Measurements from ENCODE around the gene AP2A2.

AP2A2 gene

DNA sequence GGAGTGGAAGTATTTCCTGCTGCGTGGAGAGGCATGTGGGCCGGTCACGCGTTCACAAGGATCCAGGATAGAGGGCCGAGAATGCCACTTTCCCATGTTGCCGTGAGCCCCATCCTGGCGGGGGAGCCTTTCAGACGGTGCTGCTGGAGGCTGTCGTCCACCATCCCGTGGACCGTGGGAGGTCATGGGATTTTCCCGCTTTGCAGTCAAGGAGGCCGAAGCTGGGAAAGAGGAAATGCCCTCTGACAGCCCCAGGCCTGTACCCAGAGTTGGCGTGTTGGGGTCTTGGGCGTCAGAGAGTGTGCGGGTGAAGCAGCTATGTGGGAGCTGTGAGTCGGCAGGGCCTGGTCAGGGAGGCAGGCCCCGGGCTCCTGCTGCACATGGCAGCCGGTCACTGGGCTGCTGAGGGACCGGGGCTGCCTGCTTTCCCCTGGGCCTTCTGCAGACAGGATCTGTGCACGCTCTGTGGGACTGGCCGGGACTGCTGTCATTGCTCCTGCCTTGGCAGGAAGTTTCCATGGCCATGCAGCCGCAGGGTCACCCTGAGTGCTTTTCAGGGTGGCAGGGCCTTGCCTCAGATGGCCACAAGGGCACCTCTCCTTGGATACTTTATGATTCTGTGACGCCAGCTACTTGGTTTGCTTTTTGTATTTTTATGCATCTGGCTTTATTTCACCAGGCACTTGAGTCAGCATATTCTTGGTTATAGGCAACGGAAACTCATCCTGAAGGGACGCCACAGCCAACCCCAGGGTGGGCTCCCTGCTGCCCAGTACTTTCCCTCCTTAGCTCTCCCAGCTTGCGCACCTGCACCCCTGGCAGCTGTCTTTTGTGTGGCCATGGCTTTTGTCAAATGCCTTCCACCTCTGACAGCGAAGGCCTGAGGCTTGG lies 52.4 kb downstream of the AP2A2 start:
- no peak for DNase-seq

DNA sequence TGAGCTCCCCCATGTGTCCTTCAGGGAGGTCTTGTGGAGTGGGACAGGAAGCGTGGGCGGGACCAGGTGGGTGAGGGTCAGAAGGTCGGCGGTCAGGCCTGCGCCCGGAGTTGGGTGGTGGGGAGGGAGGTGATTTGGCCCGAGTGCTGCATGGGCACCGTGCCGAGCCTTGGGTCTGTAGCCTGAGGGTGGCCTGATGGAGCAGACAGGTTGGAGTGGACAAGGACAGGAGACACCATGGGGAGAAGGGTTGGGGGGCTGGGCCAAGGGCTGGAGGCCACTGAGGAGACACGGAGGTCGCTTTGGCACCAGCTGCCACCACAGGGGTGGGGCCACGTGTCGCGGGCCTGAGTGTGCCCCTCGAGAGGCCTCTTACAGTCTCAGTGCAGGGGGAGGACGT lies 53.1 kb downstream of the AP2A2 start:
- DNase-seq = no peak

DNA sequence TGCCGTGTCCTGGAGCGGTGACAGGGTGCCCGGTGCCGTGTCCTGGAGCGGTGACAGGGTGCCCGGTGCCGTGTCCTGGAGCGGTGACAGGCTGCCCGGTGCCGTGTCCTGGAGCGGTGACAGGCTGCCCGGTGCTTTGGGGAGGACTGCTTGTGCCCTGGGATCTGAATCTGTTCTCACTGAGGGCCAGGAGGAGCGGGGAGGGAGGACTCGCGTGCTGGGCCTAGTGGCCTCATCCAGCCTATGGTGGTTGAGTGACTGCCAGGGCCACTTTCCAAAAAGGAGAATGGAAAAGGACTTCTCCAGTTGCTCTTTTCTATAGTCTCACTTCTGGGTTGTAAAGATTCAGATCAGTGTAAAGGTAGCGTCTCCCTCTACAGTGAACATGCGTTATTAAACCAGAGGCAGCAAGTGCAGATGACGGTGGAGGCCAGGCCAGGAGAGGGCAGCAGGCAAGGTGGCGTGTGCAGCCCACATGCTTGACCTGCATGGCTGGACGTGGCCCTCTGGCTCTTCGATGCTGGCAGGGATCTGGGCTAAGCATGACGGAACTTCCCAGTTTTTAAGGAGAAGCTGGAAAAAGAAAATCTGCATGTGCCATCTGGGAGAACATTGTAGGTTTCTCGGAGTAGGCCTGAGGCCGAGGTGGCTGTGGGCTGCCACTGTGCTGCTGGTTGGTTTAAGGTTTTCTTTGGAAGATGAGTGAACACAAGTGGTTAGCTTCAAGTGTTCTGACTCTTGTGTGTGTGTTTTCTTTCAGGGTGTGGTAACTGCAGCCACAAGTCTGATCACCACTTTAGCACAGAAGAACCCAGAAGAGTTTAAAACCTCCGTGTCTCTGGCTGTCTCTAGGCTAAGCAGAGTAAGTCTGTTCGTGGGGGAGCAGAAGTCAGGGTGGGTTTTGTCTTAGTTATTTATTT lies 55.0 kb downstream of the AP2A2 start:
- no peak for DNase-seq

DNA sequence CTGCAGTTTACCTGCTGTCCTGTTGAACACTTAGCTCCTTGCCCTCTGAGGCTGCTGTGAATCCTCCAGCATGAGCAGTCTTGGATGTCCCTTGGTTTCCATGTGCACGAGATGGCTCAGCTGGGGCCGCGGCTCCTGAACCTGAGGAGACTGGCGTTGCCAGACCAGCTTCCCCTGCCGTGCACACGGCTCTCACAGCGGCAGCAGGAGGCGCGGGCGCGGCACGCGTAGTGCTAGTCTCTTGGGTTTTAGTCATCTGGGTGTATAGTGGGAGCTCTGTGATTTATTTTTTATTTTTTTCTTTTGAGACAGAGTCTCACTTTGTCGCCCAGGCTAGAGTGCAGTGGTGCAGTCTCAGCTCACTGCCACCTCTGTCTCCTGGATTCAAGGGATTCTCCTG lies 56.1 kb downstream of the AP2A2 start:
- no peak for DNase-seq

DNA sequence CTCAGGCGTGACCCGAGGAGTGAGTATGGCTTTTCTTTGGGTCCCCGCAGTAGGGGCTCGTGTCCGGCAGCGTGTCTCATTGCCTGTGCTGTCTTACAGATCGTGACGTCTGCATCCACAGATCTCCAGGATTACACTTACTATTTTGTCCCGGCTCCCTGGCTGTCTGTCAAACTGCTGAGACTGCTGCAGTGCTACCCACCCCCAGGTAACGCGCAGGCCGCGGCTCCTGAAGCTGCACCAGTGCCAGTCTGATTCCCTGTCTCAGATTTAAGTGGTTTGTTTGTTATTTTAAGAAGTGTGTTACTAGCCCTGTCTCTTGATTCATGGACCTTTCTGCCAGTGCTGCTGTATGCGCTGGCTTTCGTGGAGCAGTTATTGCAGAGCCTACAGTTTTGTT lies 58.9 kb downstream of the AP2A2 start:
- DNase-seq = no peak

DNA sequence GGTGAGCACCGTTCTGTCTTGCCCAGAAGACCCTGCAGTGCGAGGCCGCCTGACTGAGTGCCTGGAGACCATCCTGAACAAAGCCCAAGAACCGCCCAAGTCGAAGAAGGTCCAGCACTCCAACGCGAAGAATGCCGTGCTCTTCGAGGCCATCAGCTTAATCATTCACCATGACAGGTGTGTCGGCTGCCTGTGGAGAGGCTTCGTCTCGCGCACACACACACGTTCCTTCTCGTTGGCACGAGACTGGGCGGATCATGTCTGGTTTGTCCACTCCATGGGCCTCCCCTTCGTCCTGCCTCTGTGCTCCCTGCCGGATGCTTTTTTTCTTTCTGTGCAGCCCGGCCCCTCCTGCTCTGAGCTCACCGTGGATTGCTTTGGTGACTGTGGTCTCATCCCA lies 59.7 kb downstream of the AP2A2 start:
- DNase-seq = no peak

DNA sequence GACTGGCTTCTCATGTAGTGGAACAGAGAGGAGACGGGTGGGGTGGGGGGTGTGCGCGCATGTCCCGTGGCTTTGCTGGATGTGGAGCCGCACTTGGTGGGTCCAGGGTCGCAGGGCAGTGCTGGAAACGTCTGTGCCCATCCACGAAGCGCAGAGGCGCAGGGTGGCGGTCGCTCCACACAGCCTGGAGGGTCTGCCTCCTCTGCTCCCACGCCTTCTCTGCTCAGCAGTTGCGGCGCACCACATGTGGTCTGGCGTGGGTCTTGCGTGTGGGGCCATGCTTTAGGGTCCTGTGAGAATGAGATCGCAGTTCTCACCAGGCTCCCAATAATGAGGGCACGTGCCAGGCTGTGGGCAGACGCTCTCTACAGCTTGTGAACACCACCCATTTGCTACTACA lies 60.2 kb downstream of the AP2A2 start:
- DNase-seq = no peak

DNA sequence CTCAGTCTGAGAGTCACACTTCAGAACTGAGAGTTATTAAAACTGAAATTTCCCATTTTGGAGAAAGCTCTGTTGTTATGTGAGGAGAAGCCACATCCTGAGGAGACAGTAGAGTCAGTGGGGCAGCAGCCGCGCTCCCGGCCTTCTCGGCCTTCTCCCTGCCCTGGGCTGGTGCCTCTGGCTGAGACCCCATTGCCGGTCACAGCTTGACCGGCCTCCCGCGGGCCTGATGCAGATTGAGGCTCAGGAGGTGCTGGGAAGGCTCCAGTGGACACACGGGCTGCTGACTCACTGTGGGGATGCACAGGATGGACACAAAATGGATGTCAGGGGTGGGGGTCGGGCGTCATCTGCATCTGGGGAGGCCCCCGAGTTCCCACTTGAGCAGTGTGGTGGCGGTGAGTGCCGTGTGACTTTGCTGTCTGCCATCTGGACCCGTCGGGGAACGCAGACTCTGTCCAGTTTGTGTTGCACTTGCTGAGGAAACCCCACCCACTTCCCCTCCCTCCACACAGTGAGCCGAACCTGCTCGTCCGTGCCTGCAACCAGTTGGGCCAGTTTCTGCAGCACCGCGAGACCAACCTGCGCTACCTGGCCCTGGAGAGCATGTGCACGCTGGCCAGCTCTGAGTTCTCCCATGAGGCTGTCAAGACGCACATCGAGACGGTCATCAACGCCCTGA lies 60.7 kb downstream of the AP2A2 start:
- DNase-seq = no peak

DNA sequence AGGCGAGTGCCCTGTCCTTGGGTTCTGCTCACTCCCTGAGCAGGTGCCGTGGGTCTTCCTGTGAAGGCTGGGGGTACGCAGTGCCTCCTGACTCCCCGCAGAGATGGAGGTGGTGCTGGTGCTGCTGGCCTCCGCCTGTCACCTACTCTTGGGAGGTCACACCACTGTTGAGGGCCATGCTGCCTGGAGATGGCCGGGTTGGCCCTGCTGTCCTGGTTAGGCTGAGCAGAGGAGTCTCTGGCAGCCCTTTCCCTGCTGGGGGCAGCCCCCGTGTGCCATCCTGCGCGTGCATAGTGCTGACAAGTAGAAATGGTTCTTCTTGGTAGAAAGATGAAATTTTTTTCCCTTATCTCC lies 61.3 kb downstream of the AP2A2 start:
- DNase-seq = no peak

DNA sequence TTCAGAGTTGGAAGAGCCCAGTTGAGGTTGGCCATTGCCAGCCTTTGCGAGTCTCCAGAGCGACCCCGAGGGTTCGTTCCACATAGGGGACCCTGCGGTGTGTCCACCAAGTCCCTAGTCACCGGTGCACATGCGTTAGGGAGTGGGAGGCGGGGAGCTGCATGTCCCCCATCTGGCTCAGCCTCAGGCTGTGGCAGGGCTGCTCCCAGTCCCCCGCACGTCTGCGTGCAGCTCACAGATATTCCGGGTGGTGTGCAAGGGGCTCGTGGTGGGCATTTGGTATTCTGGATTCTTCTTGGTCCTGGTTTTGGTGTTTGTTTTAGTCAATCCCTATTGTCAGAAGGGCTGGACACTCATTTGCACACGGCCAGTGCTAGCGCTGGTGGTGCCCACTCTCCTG lies 62.0 kb downstream of the AP2A2 start:
- no peak for DNase-seq

DNA sequence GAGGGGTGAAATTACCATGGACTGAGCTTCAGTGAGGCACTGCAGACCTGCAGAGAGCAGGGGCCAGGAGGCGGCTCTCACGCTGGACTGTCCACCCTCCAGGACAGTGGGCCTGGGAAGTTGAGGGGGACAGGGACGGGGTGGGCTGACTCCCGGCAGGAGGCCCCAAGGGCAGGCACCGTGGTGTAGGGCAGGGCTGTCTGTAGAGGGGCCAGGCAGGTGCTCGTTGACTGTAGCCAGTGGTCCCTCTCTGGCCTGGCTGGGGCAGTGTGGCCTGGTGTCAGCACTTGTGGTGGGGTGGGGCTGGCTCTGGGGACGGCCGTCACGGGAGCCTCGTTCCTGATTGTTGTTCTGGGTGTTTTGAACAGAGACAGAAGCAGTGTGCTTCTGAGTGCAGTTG lies 64.4 kb downstream of the AP2A2 start:
- no peak for DNase-seq

DNA sequence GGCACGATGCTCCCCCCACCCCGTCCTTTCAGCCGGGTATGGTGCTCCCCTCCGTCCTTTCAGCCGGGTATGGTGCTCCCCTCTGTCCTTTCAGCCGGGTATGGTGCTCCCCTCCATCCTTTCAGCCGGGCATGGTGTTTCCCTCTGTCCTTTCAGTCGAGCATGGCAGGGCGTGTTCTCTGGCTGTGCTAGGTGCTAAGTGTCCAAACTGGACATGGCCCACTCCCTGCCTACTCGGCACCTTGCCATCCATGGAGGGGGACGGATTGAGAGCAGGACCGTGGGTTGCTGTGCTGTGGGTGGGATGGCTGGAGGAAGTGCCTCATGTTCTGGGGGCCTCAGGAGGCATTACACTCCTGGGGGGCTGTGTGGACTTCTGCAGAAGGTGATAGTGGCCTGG lies 65.4 kb downstream of the AP2A2 start:
- DNase-seq = no peak

DNA sequence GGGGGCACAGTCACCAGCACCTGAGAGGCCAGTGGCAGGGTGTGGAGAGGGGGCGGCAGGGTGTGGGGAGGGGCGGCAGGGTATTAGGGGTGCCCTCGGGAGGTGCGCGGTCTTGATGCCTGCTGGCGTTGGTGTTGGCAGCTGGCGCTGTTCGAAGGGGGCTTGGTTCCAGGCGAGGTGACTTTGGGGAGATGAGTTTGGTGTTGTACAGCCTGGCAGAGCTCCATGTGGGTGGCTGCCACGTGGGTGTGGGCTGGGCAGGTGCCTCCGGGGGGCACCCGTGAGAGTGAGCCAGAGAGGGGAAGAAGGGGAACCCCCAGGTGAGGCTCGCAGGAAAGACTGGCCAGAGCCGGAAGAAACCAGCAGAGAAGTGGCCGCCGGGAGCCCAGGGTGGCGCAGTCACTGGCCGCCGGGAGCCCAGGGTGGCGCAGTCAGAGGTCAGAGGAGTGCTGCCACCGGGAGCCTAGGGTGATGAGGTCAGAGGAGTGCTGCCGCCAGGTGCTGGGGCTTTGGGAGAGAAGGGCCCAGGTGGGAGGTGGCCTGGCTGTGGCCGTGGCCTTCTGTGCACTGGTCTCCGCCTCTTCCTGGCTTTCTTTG lies 66.1 kb downstream of the AP2A2 start:
- no peak for DNase-seq

DNA sequence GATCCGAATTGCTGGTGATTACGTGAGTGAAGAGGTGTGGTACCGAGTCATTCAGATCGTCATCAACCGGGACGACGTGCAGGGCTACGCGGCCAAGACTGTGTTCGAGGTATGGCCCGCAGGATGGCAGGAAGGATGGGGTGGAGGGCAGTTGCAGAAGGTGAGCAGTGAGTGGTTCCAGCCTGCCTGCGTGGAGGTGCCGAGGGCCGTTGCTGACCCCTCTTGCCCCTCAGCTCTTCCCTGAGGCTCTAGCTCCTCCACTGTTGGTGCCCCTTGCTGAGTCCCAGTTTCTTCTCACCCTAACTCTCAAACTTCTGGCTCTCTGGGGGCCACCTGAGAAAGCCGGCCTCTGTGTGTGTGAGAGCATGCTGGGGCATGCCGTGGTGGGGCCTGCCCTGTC lies 66.9 kb downstream of the AP2A2 start:
- DNase-seq = no peak

DNA sequence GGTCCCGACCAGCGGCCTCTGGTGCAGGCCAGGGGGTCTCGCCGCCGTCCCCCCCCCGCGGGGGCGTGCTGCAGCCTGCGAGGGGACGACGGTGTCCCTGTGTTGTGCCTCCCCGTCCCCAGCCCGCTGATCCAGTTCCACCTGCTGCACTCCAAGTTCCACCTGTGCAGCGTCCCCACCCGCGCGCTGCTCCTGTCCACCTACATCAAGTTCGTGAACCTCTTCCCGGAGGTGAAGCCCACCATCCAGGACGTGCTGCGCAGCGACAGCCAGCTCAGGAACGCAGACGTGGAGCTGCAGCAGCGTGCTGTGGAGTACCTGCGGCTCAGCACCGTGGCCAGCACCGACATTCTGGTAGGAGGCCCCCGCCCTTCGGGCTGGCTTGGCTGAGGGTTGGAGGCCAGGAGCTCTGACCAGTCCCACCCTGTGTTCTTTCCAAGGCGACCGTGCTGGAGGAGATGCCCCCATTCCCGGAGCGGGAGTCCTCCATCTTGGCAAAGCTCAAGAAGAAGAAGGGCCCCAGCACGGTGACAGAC lies 68.0 kb downstream of the AP2A2 start:
- no peak for DNase-seq

DNA sequence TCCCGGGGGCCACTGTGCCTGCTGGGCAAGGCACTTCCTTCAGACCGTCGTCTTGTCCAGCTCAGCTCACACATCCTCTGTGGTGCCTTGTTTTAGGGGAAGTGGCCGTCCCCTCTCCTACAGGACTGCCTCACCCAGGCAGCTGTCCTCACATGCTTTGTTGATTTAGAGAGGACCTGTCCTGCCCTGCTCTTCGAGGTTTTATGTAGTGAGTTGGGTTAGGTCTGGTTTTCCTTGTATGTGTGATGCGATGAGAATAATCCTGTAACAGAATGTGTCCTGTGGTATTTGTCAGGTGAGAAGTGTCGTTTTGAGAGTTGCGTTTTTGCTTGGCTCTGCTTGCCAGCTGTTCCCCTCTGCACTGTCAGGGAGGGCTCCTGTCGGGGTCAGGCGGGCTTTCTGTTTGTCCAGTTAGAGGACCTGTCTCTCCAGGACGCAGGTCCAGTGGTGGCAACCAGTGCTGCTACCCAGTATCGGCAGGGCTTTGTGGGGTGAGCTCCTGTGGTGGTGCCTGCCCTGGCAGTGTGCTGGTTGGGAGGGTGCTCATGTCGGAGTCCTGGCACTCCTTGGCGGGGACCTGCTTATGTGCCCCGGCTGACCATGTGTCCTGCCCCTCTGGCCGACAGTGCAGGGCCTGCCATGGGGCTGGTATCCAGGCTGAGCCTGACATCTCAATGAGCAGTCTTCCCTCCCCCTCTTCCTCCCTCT lies 69.5 kb downstream of the AP2A2 start:
- no peak for DNase-seq

DNA sequence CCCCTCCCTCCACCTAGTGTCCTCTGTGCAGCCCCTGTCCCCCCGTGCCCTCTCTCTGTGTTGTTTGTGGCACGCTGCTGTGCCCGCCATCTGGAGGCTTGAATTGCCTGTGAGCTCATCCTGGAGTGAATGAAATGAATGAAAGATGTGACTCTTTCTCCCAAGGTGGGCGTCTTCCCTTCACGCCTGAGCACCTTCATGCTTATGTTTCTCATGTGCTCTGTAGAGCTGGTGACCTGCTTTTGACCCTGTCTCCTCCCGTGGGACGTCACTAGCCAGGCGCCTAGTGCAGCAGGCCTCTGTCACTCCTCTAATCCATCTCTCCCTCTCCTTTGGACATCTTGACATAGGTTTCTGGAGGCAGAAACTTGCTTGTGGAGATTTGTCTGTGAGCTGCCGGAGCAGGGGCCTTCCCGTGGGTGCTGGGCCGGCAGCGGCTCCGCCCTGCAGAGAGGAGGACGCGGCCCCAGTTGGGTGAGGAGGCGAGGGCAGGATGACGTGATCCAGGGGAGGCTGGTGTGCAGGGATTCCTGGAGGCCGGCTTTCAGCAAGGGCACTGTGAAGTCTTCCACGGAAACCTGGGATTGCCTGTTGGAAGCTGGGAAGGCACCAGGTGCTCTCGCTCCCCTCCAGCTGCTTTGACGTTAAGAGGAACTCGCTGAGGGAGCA lies 70.2 kb downstream of the AP2A2 start:
- peak; percentile 89 for DNase-seq

DNA sequence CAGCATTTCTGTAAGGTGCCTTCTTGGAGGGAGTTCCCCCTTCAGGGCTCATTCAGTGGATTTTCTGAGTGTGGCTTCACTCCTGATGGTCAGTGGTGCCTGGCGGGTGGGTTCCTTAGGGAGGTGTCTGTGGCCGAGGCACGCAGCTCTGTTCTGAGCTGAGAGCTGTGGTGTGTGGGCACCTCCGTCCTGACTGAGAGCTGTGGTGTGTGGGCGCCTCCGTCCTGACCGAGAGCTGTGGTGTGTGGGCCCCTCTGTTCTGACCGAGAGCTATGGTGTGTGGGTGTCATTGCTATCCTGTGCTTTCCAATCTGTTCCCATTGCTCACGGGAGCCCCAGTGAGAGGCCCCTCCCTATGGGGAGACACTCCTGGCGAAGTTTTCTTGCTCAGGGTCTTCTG lies 71.0 kb downstream of the AP2A2 start:
- no peak for DNase-seq

DNA sequence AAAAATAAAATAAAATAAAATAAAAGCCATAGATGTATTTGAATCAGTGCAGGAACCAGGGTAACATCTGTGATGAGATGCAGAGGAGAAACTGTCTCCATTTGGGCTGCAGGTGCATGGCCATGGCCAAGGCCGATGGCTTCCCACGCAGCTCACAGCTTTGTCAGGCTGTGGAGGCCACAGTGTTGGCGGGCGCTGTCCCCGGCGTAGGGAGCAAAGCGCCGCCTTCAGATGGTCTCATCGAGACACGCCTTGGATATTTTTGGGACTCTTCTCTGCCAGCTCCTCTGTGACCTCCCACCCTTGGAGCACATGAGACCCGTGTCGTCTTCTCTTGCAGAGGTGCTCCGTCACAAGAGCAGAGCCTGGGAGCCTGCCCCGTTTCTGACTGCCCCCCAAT lies 72.2 kb downstream of the AP2A2 start:
- no peak for DNase-seq

DNA sequence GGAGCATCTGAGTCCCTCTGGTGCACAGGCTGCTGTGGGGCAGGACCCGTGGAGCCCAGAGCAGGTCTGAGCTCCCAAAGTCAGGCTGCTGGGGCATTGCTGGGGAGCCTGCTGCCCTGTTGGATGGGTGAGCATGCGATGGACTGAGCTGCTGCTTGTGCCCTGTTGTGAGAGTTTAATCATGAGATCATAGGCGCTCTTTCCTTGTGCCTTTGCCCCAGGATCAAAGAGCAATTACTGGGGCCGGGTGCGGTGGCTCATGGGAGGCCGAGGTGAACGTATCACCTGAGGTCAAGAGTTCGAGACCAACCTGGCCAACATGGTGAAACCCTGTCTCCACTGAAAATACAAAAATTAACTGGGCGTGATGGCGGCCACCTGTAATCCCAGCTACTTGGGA lies 73.3 kb downstream of the AP2A2 start:
- no peak for DNase-seq
